Measurements from ENCODE around the gene RGS10.
A peak's percentile ranks its signal among the peaks of the same experiment; 100 is the strongest.
"Not testable (repeated sequence)": the region's sequence is repeated elsewhere in the genome, so short reads cannot be mapped to it uniquely, and the experiment has no call there.

RGS10 gene

GRCh38 chr10:119531067-119531466, 11.5 kb downstream of the RGS10 start:
- no peak for DNase-seq
- TF ChIP-seq POLR2A (IDR thresholded peaks at IDR 0.05; ENCODE audit: low read length) (no peak), GATA1 (IDR thresholded peaks at IDR 0.05; ENCODE audit: low read depth, low read length) (no peak)

- DNase-seq, result not testable (repeated sequence)
Measured at GRCh38 chr10:119528663-119529237, 13.8 kb downstream of the RGS10 start.

- no peak for TF ChIP-seq GATA1 (IDR thresholded peaks at IDR 0.05; ENCODE audit: low read depth, low read length)
- TF ChIP-seq POLR2A (IDR thresholded peaks at IDR 0.05; ENCODE audit: low read length), result no peak
- DNase-seq, result peak in 1 of 2 experiments; percentile 28
Measured at GRCh38 chr10:119526621-119527592, 15.6 kb downstream of the RGS10 start.

- TF ChIP-seq POLR2A (IDR thresholded peaks at IDR 0.05; ENCODE audit: low read length) (no peak), GATA1 (IDR thresholded peaks at IDR 0.05; ENCODE audit: low read depth, low read length) (no peak)
- no peak for DNase-seq
Measured at GRCh38 chr10:119526149-119526548, 16.4 kb downstream of the RGS10 start.

GRCh38 chr10:119525116-119525515, 17.4 kb downstream of the RGS10 start:
- TF ChIP-seq POLR2A (IDR thresholded peaks at IDR 0.05; ENCODE audit: low read length), result no peak
- no peak for TF ChIP-seq GATA1 (IDR thresholded peaks at IDR 0.05; ENCODE audit: low read depth, low read length)
- DNase-seq, result no peak

- TF ChIP-seq GATA1 (IDR thresholded peaks at IDR 0.05; ENCODE audit: low read depth, low read length) (no peak), POLR2A (IDR thresholded peaks at IDR 0.05; ENCODE audit: low read length) (no peak)
- no peak for DNase-seq
Measured at GRCh38 chr10:119524720-119525070, 17.8 kb downstream of the RGS10 start.

GRCh38 chr10:119523895-119524719, 18.4 kb downstream of the RGS10 start:
- no peak for TF ChIP-seq POLR2A (IDR thresholded peaks at IDR 0.05; ENCODE audit: low read length)
- no peak for TF ChIP-seq GATA1 (IDR thresholded peaks at IDR 0.05; ENCODE audit: low read depth, low read length)
- DNase-seq, result no peak

- no peak for DNase-seq
- TF ChIP-seq GATA1 (IDR thresholded peaks at IDR 0.05; ENCODE audit: low read depth, low read length) (no peak), POLR2A (IDR thresholded peaks at IDR 0.05; ENCODE audit: low read length) (no peak)
Measured at GRCh38 chr10:119522747-119523426, 19.6 kb downstream of the RGS10 start.

GRCh38 chr10:119521443-119522204, 20.9 kb downstream of the RGS10 start:
- no peak for TF ChIP-seq GATA1 (IDR thresholded peaks at IDR 0.05; ENCODE audit: low read depth, low read length)
- TF ChIP-seq POLR2A (IDR thresholded peaks at IDR 0.05; ENCODE audit: low read length), result no peak
- peak in 1 of 2 experiments; percentile 16 for DNase-seq

- peak; percentile 84 to 86 for DNase-seq
- TF ChIP-seq POLR2A (IDR thresholded peaks at IDR 0.05; ENCODE audit: low read length), result no peak
- no peak for TF ChIP-seq GATA1 (IDR thresholded peaks at IDR 0.05; ENCODE audit: low read depth, low read length)
Measured at GRCh38 chr10:119520283-119520682, 22.2 kb downstream of the RGS10 start.

GRCh38 chr10:119518936-119519335, 23.6 kb downstream of the RGS10 start:
- no peak for TF ChIP-seq GATA1 (IDR thresholded peaks at IDR 0.05; ENCODE audit: low read depth, low read length)
- TF ChIP-seq POLR2A (IDR thresholded peaks at IDR 0.05; ENCODE audit: low read length), result no peak
- peak in 1 of 2 experiments; percentile 14 for DNase-seq

GRCh38 chr10:119518176-119518575, 24.3 kb downstream of the RGS10 start:
- TF ChIP-seq POLR2A (IDR thresholded peaks at IDR 0.05; ENCODE audit: low read length), result no peak
- TF ChIP-seq GATA1 (IDR thresholded peaks at IDR 0.05; ENCODE audit: low read depth, low read length), result no peak
- no peak for DNase-seq
